ENCODE measurements around the gene ING1.
A peak's percentile ranks its signal among the peaks of the same experiment; 100 is the strongest.

Gene ING1

GRCh38 chr13:110681868-110682550 lies 31.5 kb upstream of the ING1 start:
- Histone ChIP-seq H2AK5ac (ENCODE audit: low read length) (no peak overlapping the region), H3K79me1 (ENCODE audit: low read length) (no peaks in the 10 kb centered on the region), H2BK120ac (ENCODE audit: low read depth, low read length) (no peak overlapping the region), H3K4ac (ENCODE audit: low read depth, low read length) (no peak overlapping the region), H3K9ac (ENCODE audit: low read length) (no peak overlapping the region), H3K4me2 (ENCODE audit: low read length) (no peak overlapping the region), H3K79me2 (ENCODE audit: control insufficient read depth, insufficient read depth, low read length) (no peaks in the 10 kb centered on the region), H2BK15ac (replicated peaks; ENCODE audit: low read depth) (no peak overlapping the region), H4K8ac (ENCODE audit: low read depth, low read length) (no peak overlapping the region), H3K27me3 (ENCODE audit: insufficient read depth, low read length, poor library complexity) (no peaks in the 10 kb centered on the region), H3K4me1 (ENCODE audit: control insufficient read depth, low read depth, low read length) (no peaks in the 10 kb centered on the region), H3K18ac (ENCODE audit: low read length) (no peak overlapping the region), H4K5ac (ENCODE audit: low read length) (no peak overlapping the region), H3K36me3 (ENCODE audit: control insufficient read depth, insufficient read depth, low read length) (peaks cover 5% of the 10 kb centered on the region), H3K4me3 (ENCODE audit: low read length) (no peak overlapping the region), H2BK5ac (ENCODE audit: low read length) (no peak overlapping the region), H3K27ac (ENCODE audit: low read depth, low read length) (no peak overlapping the region), H3K23ac (ENCODE audit: low read length) (no peak overlapping the region), H3K56ac (ENCODE audit: low read length) (no peak overlapping the region)
- no CpG with 5 or more reads among the region's 15 CpGs for WGBS (ENCODE audit: extremely low coverage, insufficient coverage, low lambda C conversion rate)
- DNase-seq, result no peak

DNA sequence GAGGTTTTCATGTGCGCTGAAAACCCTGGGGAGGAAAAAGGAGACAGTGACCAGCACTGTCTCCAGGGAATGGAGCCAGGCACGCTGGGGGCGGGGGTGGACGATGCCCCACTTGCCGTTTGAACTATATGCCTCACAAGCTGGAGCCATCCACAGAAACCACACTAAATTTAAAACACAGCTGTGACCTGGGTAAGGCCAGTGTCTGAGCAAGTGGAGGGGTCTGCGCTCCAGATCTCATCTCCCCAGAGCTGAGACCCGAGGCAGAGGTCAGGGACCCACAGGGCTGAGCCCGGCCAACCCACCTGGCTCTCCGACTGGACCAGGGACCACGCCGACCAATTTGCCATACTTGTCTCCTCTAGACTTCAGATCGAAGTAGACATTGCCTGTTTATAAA lies 30.8 kb upstream of the ING1 start:
- no peak overlapping the region for H3K4me3 ChIP-seq (ENCODE audit: low read length)
- H3K79me1 ChIP-seq (ENCODE audit: low read length), result no peaks in the 10 kb centered on the region
- no peak overlapping the region for H2BK120ac ChIP-seq (ENCODE audit: low read depth, low read length)
- no peak overlapping the region for H3K9ac ChIP-seq (ENCODE audit: low read length)
- H3K18ac ChIP-seq (ENCODE audit: low read length), result no peak overlapping the region
- H3K23ac ChIP-seq (ENCODE audit: low read length), result no peak overlapping the region
- H3K4me2 ChIP-seq (ENCODE audit: low read length), result no peak overlapping the region
- no peak overlapping the region for H2BK5ac ChIP-seq (ENCODE audit: low read length)
- no peak overlapping the region for H2BK15ac ChIP-seq (replicated peaks; ENCODE audit: low read depth)
- H3K56ac ChIP-seq (ENCODE audit: low read length), result no peak overlapping the region
- H2AK5ac ChIP-seq (ENCODE audit: low read length), result no peak overlapping the region
- H3K79me2 ChIP-seq (ENCODE audit: control insufficient read depth, insufficient read depth, low read length), result no peaks in the 10 kb centered on the region
- H3K4ac ChIP-seq (ENCODE audit: low read depth, low read length), result no peak overlapping the region
- no peaks in the 10 kb centered on the region for H3K4me1 ChIP-seq (ENCODE audit: control insufficient read depth, low read depth, low read length)
- H4K8ac ChIP-seq (ENCODE audit: low read depth, low read length), result no peak overlapping the region
- peaks cover 5% of the 10 kb centered on the region for H3K36me3 ChIP-seq (ENCODE audit: control insufficient read depth, insufficient read depth, low read length)
- 100% methylated on average over 1 of the region's 12 CpGs for WGBS (ENCODE audit: extremely low coverage, insufficient coverage, low lambda C conversion rate)
- H4K5ac ChIP-seq (ENCODE audit: low read length), result no peak overlapping the region
- no peaks in the 10 kb centered on the region for H3K27me3 ChIP-seq (ENCODE audit: insufficient read depth, low read length, poor library complexity)
- H3K27ac ChIP-seq (ENCODE audit: low read depth, low read length), result no peak overlapping the region
- DNase-seq, result no peak

- peak; percentile 37 for DNase-seq
- peaks cover 4% of the 10 kb centered on the region for H3K36me3 ChIP-seq (ENCODE audit: control insufficient read depth, insufficient read depth, low read length)
- WGBS (ENCODE audit: extremely low coverage, insufficient coverage, low lambda C conversion rate), result no CpG with 5 or more reads among the region's 5 CpGs
Measured at GRCh38 chr13:110683203-110683883, 30.2 kb upstream of the ING1 start.

DNA sequence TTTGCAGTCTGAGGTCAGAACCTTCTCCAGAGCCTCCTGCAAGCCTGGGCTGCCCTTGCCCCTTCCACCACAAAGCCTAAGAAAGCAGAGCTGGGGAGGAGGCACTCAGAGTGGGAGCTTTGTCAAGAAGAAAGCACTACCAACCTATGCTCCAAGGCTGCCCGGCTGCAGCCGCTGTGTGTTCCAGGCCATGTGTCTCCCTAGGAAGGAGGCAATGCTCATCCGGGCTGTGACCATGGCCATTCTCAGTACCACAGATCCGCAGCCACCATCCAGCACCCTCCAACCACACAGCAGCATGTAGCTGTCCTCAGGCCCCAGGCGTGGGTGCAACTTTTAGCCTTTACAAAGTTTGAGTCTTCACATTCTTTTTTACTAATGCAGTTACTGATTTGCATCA lies 29.6 kb upstream of the ING1 start:
- Histone ChIP-seq H3K36me3 (ENCODE audit: control insufficient read depth, insufficient read depth, low read length) (peaks cover 3% of the 10 kb centered on the region), H3K4me2 (ENCODE audit: low read length) (no peak overlapping the region)
- no peak for DNase-seq

More at GRCh38 chr13:110683203-110683883, 30.2 kb upstream of the ING1 start:
- no peak overlapping the region for H2BK5ac ChIP-seq (ENCODE audit: low read length)
- no peak overlapping the region for H3K4ac ChIP-seq (ENCODE audit: low read depth, low read length)
- H2AK5ac ChIP-seq (ENCODE audit: low read length), result no peak overlapping the region
- no peaks in the 10 kb centered on the region for H3K79me2 ChIP-seq (ENCODE audit: control insufficient read depth, insufficient read depth, low read length)
- H3K79me1 ChIP-seq (ENCODE audit: low read length), result no peaks in the 10 kb centered on the region
- no peak overlapping the region for H4K5ac ChIP-seq (ENCODE audit: low read length)
- no peak overlapping the region for H3K9ac ChIP-seq (ENCODE audit: low read length)
- no peak overlapping the region for H2BK15ac ChIP-seq (replicated peaks; ENCODE audit: low read depth)
- H3K18ac ChIP-seq (ENCODE audit: low read length), result no peak overlapping the region
- H3K56ac ChIP-seq (ENCODE audit: low read length), result no peak overlapping the region
- H4K8ac ChIP-seq (ENCODE audit: low read depth, low read length), result no peak overlapping the region
- no peak overlapping the region for H3K23ac ChIP-seq (ENCODE audit: low read length)
- no peak overlapping the region for H3K4me2 ChIP-seq (ENCODE audit: low read length)
- no peaks in the 10 kb centered on the region for H3K4me1 ChIP-seq (ENCODE audit: control insufficient read depth, low read depth, low read length)
- H3K27ac ChIP-seq (ENCODE audit: low read depth, low read length), result no peak overlapping the region
- no peaks in the 10 kb centered on the region for H3K27me3 ChIP-seq (ENCODE audit: insufficient read depth, low read length, poor library complexity)
- no peak overlapping the region for H2BK120ac ChIP-seq (ENCODE audit: low read depth, low read length)
- no peak overlapping the region for H3K4me3 ChIP-seq (ENCODE audit: low read length)

GRCh38 chr13:110684388-110685056 lies 29.0 kb upstream of the ING1 start:
- H2BK5ac ChIP-seq (ENCODE audit: low read length), result no peak overlapping the region
- no peak overlapping the region for H3K4me2 ChIP-seq (ENCODE audit: low read length)
- no peak overlapping the region for H2AK5ac ChIP-seq (ENCODE audit: low read length)
- no peak for DNase-seq
- no peak overlapping the region for H2BK15ac ChIP-seq (replicated peaks; ENCODE audit: low read depth)
- no peak overlapping the region for H3K4ac ChIP-seq (ENCODE audit: low read depth, low read length)
- H3K18ac ChIP-seq (ENCODE audit: low read length), result no peak overlapping the region
- H2BK120ac ChIP-seq (ENCODE audit: low read depth, low read length), result no peak overlapping the region
- H4K8ac ChIP-seq (ENCODE audit: low read depth, low read length), result no peak overlapping the region
- H3K27ac ChIP-seq (ENCODE audit: low read depth, low read length), result no peak overlapping the region
- no peak overlapping the region for H4K5ac ChIP-seq (ENCODE audit: low read length)
- no peak overlapping the region for H3K4me3 ChIP-seq (ENCODE audit: low read length)
- H3K56ac ChIP-seq (ENCODE audit: low read length), result no peak overlapping the region
- no CpG with 5 or more reads among the region's 8 CpGs for WGBS (ENCODE audit: extremely low coverage, insufficient coverage, low lambda C conversion rate)
- no peaks in the 10 kb centered on the region for H3K79me2 ChIP-seq (ENCODE audit: control insufficient read depth, insufficient read depth, low read length)
- H3K23ac ChIP-seq (ENCODE audit: low read length), result no peak overlapping the region
- H3K79me1 ChIP-seq (ENCODE audit: low read length), result no peaks in the 10 kb centered on the region
- no peak overlapping the region for H3K9ac ChIP-seq (ENCODE audit: low read length)
- no peaks in the 10 kb centered on the region for H3K4me1 ChIP-seq (ENCODE audit: control insufficient read depth, low read depth, low read length)
- H3K27me3 ChIP-seq (ENCODE audit: insufficient read depth, low read length, poor library complexity), result no peaks in the 10 kb centered on the region
- H3K36me3 ChIP-seq (ENCODE audit: control insufficient read depth, insufficient read depth, low read length), result peaks cover 2% of the 10 kb centered on the region

More for the DNA sequence above, 29.6 kb upstream of the ING1 start:
- H3K79me2 ChIP-seq (ENCODE audit: control insufficient read depth, insufficient read depth, low read length), result no peaks in the 10 kb centered on the region
- H2AK5ac ChIP-seq (ENCODE audit: low read length), result no peak overlapping the region
- no peak overlapping the region for H4K8ac ChIP-seq (ENCODE audit: low read depth, low read length)
- no peaks in the 10 kb centered on the region for H3K4me1 ChIP-seq (ENCODE audit: control insufficient read depth, low read depth, low read length)
- H3K79me1 ChIP-seq (ENCODE audit: low read length), result no peaks in the 10 kb centered on the region
- no peak overlapping the region for H3K56ac ChIP-seq (ENCODE audit: low read length)
- no peak overlapping the region for H3K4ac ChIP-seq (ENCODE audit: low read depth, low read length)
- H3K23ac ChIP-seq (ENCODE audit: low read length), result no peak overlapping the region
- no peak overlapping the region for H3K18ac ChIP-seq (ENCODE audit: low read length)
- H2BK5ac ChIP-seq (ENCODE audit: low read length), result no peak overlapping the region
- no peaks in the 10 kb centered on the region for H3K27me3 ChIP-seq (ENCODE audit: insufficient read depth, low read length, poor library complexity)
- H3K9ac ChIP-seq (ENCODE audit: low read length), result no peak overlapping the region
- H3K4me3 ChIP-seq (ENCODE audit: low read length), result no peak overlapping the region
- H3K27ac ChIP-seq (ENCODE audit: low read depth, low read length), result no peak overlapping the region
- no CpG with 5 or more reads among the region's 5 CpGs for WGBS (ENCODE audit: extremely low coverage, insufficient coverage, low lambda C conversion rate)
- H4K5ac ChIP-seq (ENCODE audit: low read length), result no peak overlapping the region
- H2BK120ac ChIP-seq (ENCODE audit: low read depth, low read length), result no peak overlapping the region
- H2BK15ac ChIP-seq (replicated peaks; ENCODE audit: low read depth), result no peak overlapping the region
